Measurements from ENCODE around the gene RPL34.

GRCh38 chr4:108619372-108620100, 840 bp upstream of the RPL34 start:
- TF ChIP-seq CTCF (conservative IDR thresholded peaks at IDR 0.05) (no peak), ZFX (IDR thresholded peaks at IDR 0.05) (no peak)

Data from C4-2B (cell line).